Measurements from ENCODE around the gene RNF44. TPM values are rescaled to one million over a fixed set of nuclear protein-coding genes. Genes with fewer than 3 reads are reported as not detected.

RNF44 gene
- total RNA-seq, 1 experiment from 2014 or later = 172 TPM

- Histone ChIP-seq H4K20me1 (ENCODE audit: control insufficient read depth, insufficient read depth, insufficient read length) (no peaks in the 10 kb centered on the region), H3K79me1 (ENCODE audit: insufficient read depth, low read depth, low read length, poor library complexity, severe bottlenecking) (no peaks in the 10 kb centered on the region), H3K4me2 (ENCODE audit: insufficient read depth, insufficient read length, low read length) (no peak overlapping the region), H2AK5ac (ENCODE audit: insufficient read length, low read length) (no peak overlapping the region), H3K9me3 (ENCODE audit: control insufficient read depth, low read depth, low read length) (no peaks in the 10 kb centered on the region), H2BK120ac (ENCODE audit: low read depth, low read length, poor library complexity, severe bottlenecking) (no peak overlapping the region), H3K27ac (ENCODE audit: insufficient read length, low read depth, low read length) (no peak overlapping the region), H3T11ph (ENCODE audit: low read length) (no peak overlapping the region), H2AFZ (ENCODE audit: low read length) (no peak overlapping the region), H4K8ac (replicated peaks; ENCODE audit: insufficient read length, low read depth, low read length) (no peak overlapping the region), H3K14ac (ENCODE audit: insufficient read depth, low read length) (no peak overlapping the region), H2BK5ac (ENCODE audit: insufficient read length, low read length) (no peak overlapping the region), H3K56ac (ENCODE audit: insufficient read length, low read depth, low read length) (no peak overlapping the region), H4K5ac (ENCODE audit: insufficient read length, low read depth, low read length) (no peak overlapping the region), H3K4ac (ENCODE audit: low read depth, low read length) (no peak overlapping the region), H3K18ac (ENCODE audit: insufficient read length, low read depth, low read length) (no peak overlapping the region), H3K23me2 (ENCODE audit: insufficient read length, low read depth, low read length, poor library complexity, severe bottlenecking) (no peaks in the 10 kb centered on the region), H2BK20ac (ENCODE audit: low read depth, low read length, poor library complexity, severe bottlenecking) (no peak overlapping the region), H2BK15ac (ENCODE audit: low read depth, low read length) (no peak overlapping the region), H4K91ac (ENCODE audit: insufficient read length, low read depth, low read length) (no peak overlapping the region), H2BK12ac (ENCODE audit: insufficient read length, low read depth, low read length) (no peak overlapping the region), H3K27me3 (ENCODE audit: insufficient read depth, low read length) (no peaks in the 10 kb centered on the region), H3K23ac (ENCODE audit: insufficient read length, low read depth, low read length) (no peak overlapping the region), H3K79me2 (ENCODE audit: insufficient read depth, low read length) (no peaks in the 10 kb centered on the region), H3K9ac (ENCODE audit: extremely low read depth, insufficient read length, low read length) (no peak overlapping the region), H3K4me1 (ENCODE audit: insufficient read depth, low read length) (no peaks in the 10 kb centered on the region)
- DNase-seq = peak; percentile 80
- Mint-ChIP-seq H3K27ac (no peak overlapping the region), H3K36me3 (ENCODE audit: insufficient read depth in 1 of 3, low read depth in 3 of 3) (no peaks in the 10 kb centered on the region), H3K4me1 (peaks cover 2 to 12% of the 10 kb centered on the region in 2 experiments; a peak in 3 of 4 replicates), H3K9me3 (no peaks in the 10 kb centered on the region), H3K4me3 (no peak overlapping the region), H3K27me3 (ENCODE audit: low read depth) (peaks cover 39% of the 10 kb centered on the region)
- WGBS (ENCODE audit: extremely low coverage, insufficient read length, low lambda C conversion rate) = no CpG with 5 or more reads among the region's 18 CpGs
- TF ChIP-seq, protein P1, sequence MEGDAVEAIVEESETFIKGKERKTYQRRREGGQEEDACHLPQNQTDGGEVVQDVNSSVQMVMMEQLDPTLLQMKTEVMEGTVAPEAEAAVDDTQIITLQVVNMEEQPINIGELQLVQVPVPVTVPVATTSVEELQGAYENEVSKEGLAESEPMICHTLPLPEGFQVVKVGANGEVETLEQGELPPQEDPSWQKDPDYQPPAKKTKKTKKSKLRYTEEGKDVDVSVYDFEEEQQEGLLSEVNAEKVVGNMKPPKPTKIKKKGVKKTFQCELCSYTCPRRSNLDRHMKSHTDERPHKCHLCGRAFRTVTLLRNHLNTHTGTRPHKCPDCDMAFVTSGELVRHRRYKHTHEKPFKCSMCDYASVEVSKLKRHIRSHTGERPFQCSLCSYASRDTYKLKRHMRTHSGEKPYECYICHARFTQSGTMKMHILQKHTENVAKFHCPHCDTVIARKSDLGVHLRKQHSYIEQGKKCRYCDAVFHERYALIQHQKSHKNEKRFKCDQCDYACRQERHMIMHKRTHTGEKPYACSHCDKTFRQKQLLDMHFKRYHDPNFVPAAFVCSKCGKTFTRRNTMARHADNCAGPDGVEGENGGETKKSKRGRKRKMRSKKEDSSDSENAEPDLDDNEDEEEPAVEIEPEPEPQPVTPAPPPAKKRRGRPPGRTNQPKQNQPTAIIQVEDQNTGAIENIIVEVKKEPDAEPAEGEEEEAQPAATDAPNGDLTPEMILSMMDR (conservative IDR thresholded peaks at IDR 0.05) = peak; percentile 88
Observed at GRCh38 chr5:176573564-176574296, 36.5 kb upstream of the RNF44 start.

Data from H9 (cell line).